ENCODE measurements around the gene UFC1.

The UFC1 gene

GRCh38 chr1:161159087-161159912, 5.5 kb downstream of the UFC1 start, which contains the start of gene USP21:
TSS of gene USP21 (plus strand) at chr1:161159500. CDS start at chr1:161160641, 1,141 bp downstream.
- peaks cover 63% of the 10 kb centered on the region for H3K4me1 Mint-ChIP-seq

GRCh38 chr1:161159913-161160243, 6.1 kb downstream of the UFC1 start:
- Mint-ChIP-seq H3K27ac (peak overlapping the region; percentile 85), H3K27me3 (no peaks in the 10 kb centered on the region), H3K36me3 (peaks cover 57% of the 10 kb centered on the region), H3K4me3 (peak overlapping the region; percentile 81), H3K4me1 (peaks cover 58% of the 10 kb centered on the region), H3K9me3 (no peaks in the 10 kb centered on the region)
- no peak for ATAC-seq

More at GRCh38 chr1:161159087-161159912, 5.5 kb downstream of the UFC1 start, which contains the start of gene USP21:
- Mint-ChIP-seq H3K27ac (peak within 1 kb of the TSS; percentile 85), H3K4me3 (peak within 1 kb of the TSS; percentile 81), H3K9me3 (no peaks in the 10 kb centered on the region), H3K36me3 (peaks cover 52% of the 10 kb centered on the region), H3K27me3 (no peaks in the 10 kb centered on the region)
- ATAC-seq, result peak; percentile 97

GRCh38 chr1:161160671-161161145, 6.9 kb downstream of the UFC1 start:
- Mint-ChIP-seq H3K27ac (peak overlapping the region; percentile 38), H3K36me3 (peaks cover 54% of the 10 kb centered on the region), H3K9me3 (no peaks in the 10 kb centered on the region), H3K4me1 (peaks cover 58% of the 10 kb centered on the region), H3K4me3 (peak overlapping the region; percentile 81), H3K27me3 (no peaks in the 10 kb centered on the region)
- no peak for ATAC-seq

- H3K4me1 Mint-ChIP-seq, result peaks cover 58% of the 10 kb centered on the region
- H3K36me3 Mint-ChIP-seq, result peaks cover 53% of the 10 kb centered on the region
- H3K9me3 Mint-ChIP-seq, result no peaks in the 10 kb centered on the region
- ATAC-seq, result no peak
- H3K27ac Mint-ChIP-seq, result peak overlapping the region; percentile 38
- H3K4me3 Mint-ChIP-seq, result no peak overlapping the region
- no peaks in the 10 kb centered on the region for H3K27me3 Mint-ChIP-seq
Measured at GRCh38 chr1:161161652-161162051, 7.9 kb downstream of the UFC1 start.

- peaks cover 50% of the 10 kb centered on the region for H3K36me3 Mint-ChIP-seq
- H3K27ac Mint-ChIP-seq, result peak overlapping the region; percentile 3
- no peaks in the 10 kb centered on the region for H3K27me3 Mint-ChIP-seq
- no peak for ATAC-seq
- peaks cover 62% of the 10 kb centered on the region for H3K4me1 Mint-ChIP-seq
- H3K9me3 Mint-ChIP-seq, result no peaks in the 10 kb centered on the region
- H3K4me3 Mint-ChIP-seq, result no peak overlapping the region
Measured at GRCh38 chr1:161162052-161162451, 8.3 kb downstream of the UFC1 start.

- H3K27me3 Mint-ChIP-seq, result no peaks in the 10 kb centered on the region
- no peaks in the 10 kb centered on the region for H3K9me3 Mint-ChIP-seq
- H3K4me3 Mint-ChIP-seq, result no peak overlapping the region
- H3K4me1 Mint-ChIP-seq, result peaks cover 67% of the 10 kb centered on the region
- peaks cover 42% of the 10 kb centered on the region for H3K36me3 Mint-ChIP-seq
- no peak for ATAC-seq
- peak overlapping the region; percentile 3 for H3K27ac Mint-ChIP-seq
Measured at GRCh38 chr1:161162806-161163205, 9.0 kb downstream of the UFC1 start.

GRCh38 chr1:161163793-161164192, 10.0 kb downstream of the UFC1 start:
- no peaks in the 10 kb centered on the region for H3K27me3 Mint-ChIP-seq
- H3K4me3 Mint-ChIP-seq, result no peak overlapping the region
- H3K36me3 Mint-ChIP-seq, result peaks cover 37% of the 10 kb centered on the region
- peak overlapping the region; percentile 3 for H3K27ac Mint-ChIP-seq
- peaks cover 71% of the 10 kb centered on the region for H3K4me1 Mint-ChIP-seq
- no peak for ATAC-seq
- H3K9me3 Mint-ChIP-seq, result no peaks in the 10 kb centered on the region

DNA sequence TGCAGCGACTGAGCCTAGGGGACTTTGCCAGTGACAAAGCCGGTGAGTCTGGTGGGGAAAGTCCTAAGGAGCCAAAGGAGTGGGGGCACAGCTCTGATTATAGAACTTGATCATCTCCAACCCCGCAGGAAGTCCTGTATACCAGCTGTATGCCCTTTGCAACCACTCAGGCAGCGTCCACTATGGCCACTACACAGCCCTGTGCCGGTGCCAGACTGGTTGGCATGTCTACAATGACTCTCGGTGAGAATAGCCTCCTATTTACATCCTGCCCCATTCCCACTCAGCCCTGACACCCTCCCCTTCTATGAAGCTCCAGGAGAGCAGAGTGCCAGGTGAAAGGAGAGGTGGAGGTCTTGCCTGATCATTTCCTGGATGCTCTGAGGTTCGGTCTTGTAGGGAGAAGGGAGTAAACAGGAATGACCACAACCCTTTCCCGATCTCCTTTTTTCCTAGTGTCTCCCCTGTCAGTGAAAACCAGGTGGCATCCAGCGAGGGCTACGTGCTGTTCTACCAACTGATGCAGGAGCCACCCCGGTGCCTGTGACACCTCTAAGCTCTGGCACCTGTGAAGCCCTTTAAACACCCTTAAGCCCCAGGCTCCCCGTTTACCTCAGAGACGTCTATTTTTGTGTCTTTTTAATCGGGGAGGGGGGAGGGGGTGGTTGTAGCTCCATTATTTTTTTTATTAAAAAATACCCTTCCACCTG, 11.3 kb downstream of the UFC1 start:
- ATAC-seq, result no peak
- Mint-ChIP-seq H3K4me3 (peak overlapping the region; percentile 29), H3K9me3 (no peaks in the 10 kb centered on the region), H3K4me1 (peaks cover 63% of the 10 kb centered on the region), H3K27ac (peak overlapping the region; percentile 95), H3K36me3 (peaks cover 37% of the 10 kb centered on the region), H3K27me3 (no peaks in the 10 kb centered on the region)

- ATAC-seq, result peak; percentile 98
- Mint-ChIP-seq H3K4me1 (peaks cover 54% of the 10 kb centered on the region), H3K27me3 (no peaks in the 10 kb centered on the region), H3K4me3 (peak within 1 kb of the TSS; percentile 79), H3K36me3 (peaks cover 40% of the 10 kb centered on the region), H3K9me3 (no peaks in the 10 kb centered on the region), H3K27ac (peak within 1 kb of the TSS; percentile 95)
Measured at GRCh38 chr1:161165742-161166668, 12.2 kb downstream of the UFC1 start, which contains the start of gene PPOX. TSS of gene PPOX (plus strand) at chr1:161166426. CDS start at chr1:161166848, 422 bp downstream.

DNA sequence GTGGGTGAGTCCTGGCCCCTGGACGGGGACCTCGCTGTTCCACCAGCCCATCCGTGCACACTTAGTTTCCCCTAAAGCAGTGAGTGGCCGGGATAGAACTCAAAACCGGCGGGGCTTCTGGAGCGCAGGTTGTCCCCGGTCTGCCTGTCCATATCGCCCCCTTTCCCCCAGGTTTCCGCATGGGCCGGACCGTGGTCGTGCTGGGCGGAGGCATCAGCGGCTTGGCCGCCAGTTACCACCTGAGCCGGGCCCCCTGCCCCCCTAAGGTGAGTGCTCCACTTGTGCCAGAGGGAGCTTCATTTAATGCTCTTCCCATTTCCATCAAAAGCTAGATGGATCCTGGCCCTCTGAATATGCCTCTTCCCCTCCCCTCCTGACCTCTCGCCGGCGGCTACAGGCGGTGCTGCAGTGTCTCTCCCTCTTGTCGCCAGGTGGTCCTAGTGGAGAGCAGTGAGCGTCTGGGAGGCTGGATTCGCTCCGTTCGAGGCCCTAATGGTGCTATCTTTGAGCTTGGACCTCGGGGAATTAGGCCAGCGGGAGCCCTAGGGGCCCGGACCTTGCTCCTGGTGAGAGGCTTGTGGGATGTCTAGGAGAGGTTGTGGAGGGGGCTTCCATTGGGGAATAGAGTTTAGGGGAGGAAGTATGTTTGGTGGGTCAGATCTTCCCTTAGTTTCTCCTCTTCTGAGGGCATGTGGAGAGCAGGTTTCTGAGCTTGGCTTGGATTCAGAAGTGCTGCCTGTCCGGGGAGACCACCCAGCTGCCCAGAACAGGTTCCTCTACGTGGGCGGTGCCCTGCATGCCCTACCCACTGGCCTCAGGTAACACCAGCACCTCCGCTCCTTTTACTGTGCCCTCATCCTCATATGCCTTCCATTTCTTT, 13.1 kb downstream of the UFC1 start:
- no peak for ATAC-seq
- H3K4me1 Mint-ChIP-seq, result peaks cover 45% of the 10 kb centered on the region
- no peaks in the 10 kb centered on the region for H3K27me3 Mint-ChIP-seq
- H3K4me3 Mint-ChIP-seq, result peak overlapping the region; percentile 79
- H3K9me3 Mint-ChIP-seq, result no peaks in the 10 kb centered on the region
- H3K36me3 Mint-ChIP-seq, result peaks cover 39% of the 10 kb centered on the region
- H3K27ac Mint-ChIP-seq, result peak overlapping the region; percentile 95

DNA sequence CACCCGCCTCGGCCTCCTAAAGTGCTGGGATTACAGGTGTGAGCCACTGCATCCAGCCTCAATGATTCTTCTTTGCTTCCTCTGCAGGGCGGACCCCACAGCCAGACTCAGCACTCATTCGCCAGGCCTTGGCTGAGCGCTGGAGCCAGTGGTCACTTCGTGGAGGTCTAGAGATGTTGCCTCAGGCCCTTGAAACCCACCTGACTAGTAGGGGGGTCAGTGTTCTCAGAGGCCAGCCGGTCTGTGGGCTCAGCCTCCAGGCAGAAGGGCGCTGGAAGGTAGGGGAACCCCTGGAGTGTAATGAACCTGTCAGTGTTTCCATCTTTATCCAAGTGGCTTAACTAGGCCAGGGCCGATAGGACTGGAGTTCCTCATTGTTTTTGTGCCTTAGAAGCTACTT, 15.1 kb downstream of the UFC1 start:
- no peak for ATAC-seq
- H3K27me3 Mint-ChIP-seq, result no peaks in the 10 kb centered on the region
- H3K4me3 Mint-ChIP-seq, result no peak overlapping the region
- peaks cover 42% of the 10 kb centered on the region for H3K36me3 Mint-ChIP-seq
- no peak overlapping the region for H3K27ac Mint-ChIP-seq
- no peaks in the 10 kb centered on the region for H3K9me3 Mint-ChIP-seq
- peaks cover 47% of the 10 kb centered on the region for H3K4me1 Mint-ChIP-seq

- peaks cover 54% of the 10 kb centered on the region for H3K4me1 Mint-ChIP-seq
- no peaks in the 10 kb centered on the region for H3K9me3 Mint-ChIP-seq
- H3K36me3 Mint-ChIP-seq, result peaks cover 51% of the 10 kb centered on the region
- no peaks in the 10 kb centered on the region for H3K27me3 Mint-ChIP-seq
- H3K27ac Mint-ChIP-seq, result no peak overlapping the region
- no peak for ATAC-seq
- no peak overlapping the region for H3K4me3 Mint-ChIP-seq
Measured at GRCh38 chr1:161171191-161171590, 17.4 kb downstream of the UFC1 start.

GRCh38 chr1:161171696-161172095, 17.9 kb downstream of the UFC1 start:
- H3K9me3 Mint-ChIP-seq, result no peaks in the 10 kb centered on the region
- H3K4me1 Mint-ChIP-seq, result peaks cover 59% of the 10 kb centered on the region
- no peaks in the 10 kb centered on the region for H3K27me3 Mint-ChIP-seq
- H3K36me3 Mint-ChIP-seq, result peaks cover 51% of the 10 kb centered on the region
- H3K27ac Mint-ChIP-seq, result no peak overlapping the region
- no peak overlapping the region for H3K4me3 Mint-ChIP-seq
- ATAC-seq, result no peak

DNA sequence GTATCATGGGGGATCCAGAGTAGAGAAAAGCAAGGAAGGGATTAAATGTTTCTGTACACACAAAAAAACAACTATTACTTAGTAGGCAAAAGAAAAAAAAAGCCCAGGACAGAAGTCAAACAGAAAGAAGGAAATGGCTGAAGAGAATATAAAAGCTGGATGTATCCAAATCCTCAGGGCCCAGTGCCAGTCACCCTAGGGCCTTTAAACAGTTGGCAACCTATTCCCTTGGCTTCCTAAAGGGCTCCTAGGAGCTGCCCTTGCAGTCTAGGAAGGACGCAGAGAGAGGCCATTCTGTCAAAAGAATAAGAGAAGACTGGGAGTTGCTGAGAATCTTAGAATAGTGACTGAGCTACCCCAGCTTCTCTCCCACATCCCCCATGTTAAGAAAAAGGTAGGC, 18.6 kb downstream of the UFC1 start:
- H3K4me1 Mint-ChIP-seq, result peaks cover 52% of the 10 kb centered on the region
- no peak for ATAC-seq

More for the DNA sequence above, 18.6 kb downstream of the UFC1 start:
- peaks cover 51% of the 10 kb centered on the region for H3K36me3 Mint-ChIP-seq
- no peak overlapping the region for H3K4me3 Mint-ChIP-seq
- H3K9me3 Mint-ChIP-seq, result no peaks in the 10 kb centered on the region
- peak overlapping the region; percentile 56 for H3K27ac Mint-ChIP-seq
- H3K27me3 Mint-ChIP-seq, result no peaks in the 10 kb centered on the region
